ENCODE results near the gene SPTB.

The SPTB gene

GRCh38 chr14:64698903-64699302, 180.8 kb downstream of the SPTB start:
- in situ Hi-C loops (cut with MboI; ENCODE audit: low sequenced_read_pairs): no loop called here

GRCh38 chr14:64696355-64696857, 183.3 kb downstream of the SPTB start:
- in situ Hi-C loops (cut with MboI; ENCODE audit: low sequenced_read_pairs): no loop called here
